ENCODE measurements around the gene VSIG8. TPM values are rescaled to one million over a fixed set of nuclear protein-coding genes. Genes with fewer than 3 reads are reported as not detected.

Gene VSIG8
- total RNA-seq, 1 experiment from 2014 or later: not detected

- Histone ChIP-seq H3K79me2 (ENCODE audit: low read length) (no peaks in the 10 kb centered on the region), H3K4me1 (ENCODE audit: low read length) (no peaks in the 10 kb centered on the region), H3K4me3 (ENCODE audit: low read length) (no peak overlapping the region), H3K4me2 (ENCODE audit: low read depth, low read length, poor library complexity, severe bottlenecking) (no peak overlapping the region), H3K36me3 (ENCODE audit: insufficient read depth, low read length) (no peaks in the 10 kb centered on the region), H3K9me2 (replicated peaks; ENCODE audit: insufficient read depth, low read length) (no peaks in the 10 kb centered on the region), H2AFZ (ENCODE audit: low read length) (no peak overlapping the region), H3K27ac (ENCODE audit: low read length) (no peak overlapping the region), H3K9me3 (ENCODE audit: low read length) (no peaks in the 10 kb centered on the region), H3K27me3 (ENCODE audit: low read length) (no peaks in the 10 kb centered on the region), H3K9ac (ENCODE audit: low read length) (no peak overlapping the region), H4K20me1 (ENCODE audit: insufficient read depth, low read depth, low read length) (no peaks in the 10 kb centered on the region)
- DNase-seq: no peak
These were observed 2.6 kb downstream of the VSIG8 start for GRCh38 chr1:159859767-159860322.

GRCh38 chr1:159857889-159858288 lies 4.6 kb downstream of the VSIG8 start:
- H3K27ac ChIP-seq (ENCODE audit: low read length): no peak overlapping the region
- no peak overlapping the region for H3K4me3 ChIP-seq (ENCODE audit: low read length)
- H3K79me2 ChIP-seq (ENCODE audit: low read length): no peaks in the 10 kb centered on the region
- H3K4me1 ChIP-seq (ENCODE audit: low read length): no peaks in the 10 kb centered on the region
- no peaks in the 10 kb centered on the region for H4K20me1 ChIP-seq (ENCODE audit: insufficient read depth, low read depth, low read length)
- no peak overlapping the region for H2AFZ ChIP-seq (ENCODE audit: low read length)
- no peaks in the 10 kb centered on the region for H3K27me3 ChIP-seq (ENCODE audit: low read length)
- H3K36me3 ChIP-seq (ENCODE audit: insufficient read depth, low read length): no peaks in the 10 kb centered on the region
- H3K9me2 ChIP-seq (replicated peaks; ENCODE audit: insufficient read depth, low read length): no peaks in the 10 kb centered on the region
- H3K9me3 ChIP-seq (ENCODE audit: low read length): no peaks in the 10 kb centered on the region
- H3K4me2 ChIP-seq (ENCODE audit: low read depth, low read length, poor library complexity, severe bottlenecking): no peak overlapping the region
- no peak for DNase-seq
- H3K9ac ChIP-seq (ENCODE audit: low read length): no peak overlapping the region

GRCh38 chr1:159856576-159856975 lies 5.9 kb downstream of the VSIG8 start:
- H3K9me3 ChIP-seq (ENCODE audit: low read length): no peaks in the 10 kb centered on the region
- no peak overlapping the region for H3K4me3 ChIP-seq (ENCODE audit: low read length)
- H3K4me2 ChIP-seq (ENCODE audit: low read depth, low read length, poor library complexity, severe bottlenecking): no peak overlapping the region
- H2AFZ ChIP-seq (ENCODE audit: low read length): no peak overlapping the region
- H3K79me2 ChIP-seq (ENCODE audit: low read length): no peaks in the 10 kb centered on the region
- H3K36me3 ChIP-seq (ENCODE audit: insufficient read depth, low read length): no peaks in the 10 kb centered on the region
- no peaks in the 10 kb centered on the region for H3K27me3 ChIP-seq (ENCODE audit: low read length)
- H4K20me1 ChIP-seq (ENCODE audit: insufficient read depth, low read depth, low read length): no peaks in the 10 kb centered on the region
- DNase-seq: no peak
- H3K27ac ChIP-seq (ENCODE audit: low read length): no peak overlapping the region
- no peaks in the 10 kb centered on the region for H3K4me1 ChIP-seq (ENCODE audit: low read length)
- no peak overlapping the region for H3K9ac ChIP-seq (ENCODE audit: low read length)
- H3K9me2 ChIP-seq (replicated peaks; ENCODE audit: insufficient read depth, low read length): no peaks in the 10 kb centered on the region

GRCh38 chr1:159855709-159856108 lies 6.7 kb downstream of the VSIG8 start:
- Histone ChIP-seq H3K4me2 (ENCODE audit: low read depth, low read length, poor library complexity, severe bottlenecking) (no peak overlapping the region), H3K27ac (ENCODE audit: low read length) (no peak overlapping the region), H3K9me2 (replicated peaks; ENCODE audit: insufficient read depth, low read length) (no peaks in the 10 kb centered on the region), H3K79me2 (ENCODE audit: low read length) (no peaks in the 10 kb centered on the region), H3K9ac (ENCODE audit: low read length) (no peak overlapping the region), H2AFZ (ENCODE audit: low read length) (no peak overlapping the region), H3K9me3 (ENCODE audit: low read length) (no peaks in the 10 kb centered on the region), H3K36me3 (ENCODE audit: insufficient read depth, low read length) (no peaks in the 10 kb centered on the region), H3K4me3 (ENCODE audit: low read length) (no peak overlapping the region), H3K4me1 (ENCODE audit: low read length) (no peaks in the 10 kb centered on the region), H3K27me3 (ENCODE audit: low read length) (no peaks in the 10 kb centered on the region), H4K20me1 (ENCODE audit: insufficient read depth, low read depth, low read length) (no peaks in the 10 kb centered on the region)
- no peak for DNase-seq

DNA sequence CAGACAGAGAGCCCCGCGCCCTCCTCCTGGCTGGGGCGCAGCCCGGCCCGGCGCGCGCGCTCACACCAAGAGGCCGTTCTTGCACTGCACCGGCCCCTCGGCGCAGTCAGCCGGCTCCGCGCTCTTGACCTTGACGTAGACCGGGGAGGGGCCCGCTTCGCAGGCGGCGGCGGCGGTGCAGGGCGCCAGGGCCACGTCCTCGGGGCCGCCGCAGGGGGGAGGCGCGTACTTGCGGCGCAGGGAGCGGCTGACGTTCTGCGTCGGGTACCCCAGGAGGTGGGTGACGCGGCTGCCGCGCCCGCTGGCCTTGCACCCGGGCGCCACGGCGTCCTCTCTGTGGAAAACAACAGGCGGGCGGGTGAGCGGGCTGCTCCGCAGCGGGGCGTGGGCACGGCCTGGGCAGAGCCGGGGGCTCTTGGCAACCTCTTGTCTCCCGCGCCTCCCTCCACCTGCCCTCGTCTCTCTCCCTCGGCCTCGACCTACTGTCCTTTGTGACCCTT lies 7.7 kb downstream of the VSIG8 start:
- Histone ChIP-seq H4K20me1 (ENCODE audit: insufficient read depth, low read depth, low read length) (no peaks in the 10 kb centered on the region), H3K27ac (ENCODE audit: low read length) (no peak overlapping the region), H3K27me3 (ENCODE audit: low read length) (no peaks in the 10 kb centered on the region), H3K9ac (ENCODE audit: low read length) (no peak overlapping the region), H2AFZ (ENCODE audit: low read length) (no peak overlapping the region), H3K79me2 (ENCODE audit: low read length) (no peaks in the 10 kb centered on the region), H3K36me3 (ENCODE audit: insufficient read depth, low read length) (no peaks in the 10 kb centered on the region), H3K9me2 (replicated peaks; ENCODE audit: insufficient read depth, low read length) (no peaks in the 10 kb centered on the region), H3K9me3 (ENCODE audit: low read length) (no peaks in the 10 kb centered on the region), H3K4me2 (ENCODE audit: low read depth, low read length, poor library complexity, severe bottlenecking) (no peak overlapping the region), H3K4me3 (ENCODE audit: low read length) (no peak overlapping the region), H3K4me1 (ENCODE audit: low read length) (no peaks in the 10 kb centered on the region)
- no peak for DNase-seq

- H3K4me2 ChIP-seq (ENCODE audit: low read depth, low read length, poor library complexity, severe bottlenecking): no peak overlapping the region
- H2AFZ ChIP-seq (ENCODE audit: low read length): no peak overlapping the region
- no peaks in the 10 kb centered on the region for H3K9me2 ChIP-seq (replicated peaks; ENCODE audit: insufficient read depth, low read length)
- H3K36me3 ChIP-seq (ENCODE audit: insufficient read depth, low read length): no peaks in the 10 kb centered on the region
- H3K79me2 ChIP-seq (ENCODE audit: low read length): no peaks in the 10 kb centered on the region
- H3K27me3 ChIP-seq (ENCODE audit: low read length): no peaks in the 10 kb centered on the region
- DNase-seq: no peak
- H3K9ac ChIP-seq (ENCODE audit: low read length): no peak overlapping the region
- H3K9me3 ChIP-seq (ENCODE audit: low read length): no peaks in the 10 kb centered on the region
- H3K27ac ChIP-seq (ENCODE audit: low read length): no peak overlapping the region
- no peak overlapping the region for H3K4me3 ChIP-seq (ENCODE audit: low read length)
- H3K4me1 ChIP-seq (ENCODE audit: low read length): no peaks in the 10 kb centered on the region
- no peaks in the 10 kb centered on the region for H4K20me1 ChIP-seq (ENCODE audit: insufficient read depth, low read depth, low read length)
These were observed 8.3 kb downstream of the VSIG8 start for GRCh38 chr1:159854116-159854692.

DNA sequence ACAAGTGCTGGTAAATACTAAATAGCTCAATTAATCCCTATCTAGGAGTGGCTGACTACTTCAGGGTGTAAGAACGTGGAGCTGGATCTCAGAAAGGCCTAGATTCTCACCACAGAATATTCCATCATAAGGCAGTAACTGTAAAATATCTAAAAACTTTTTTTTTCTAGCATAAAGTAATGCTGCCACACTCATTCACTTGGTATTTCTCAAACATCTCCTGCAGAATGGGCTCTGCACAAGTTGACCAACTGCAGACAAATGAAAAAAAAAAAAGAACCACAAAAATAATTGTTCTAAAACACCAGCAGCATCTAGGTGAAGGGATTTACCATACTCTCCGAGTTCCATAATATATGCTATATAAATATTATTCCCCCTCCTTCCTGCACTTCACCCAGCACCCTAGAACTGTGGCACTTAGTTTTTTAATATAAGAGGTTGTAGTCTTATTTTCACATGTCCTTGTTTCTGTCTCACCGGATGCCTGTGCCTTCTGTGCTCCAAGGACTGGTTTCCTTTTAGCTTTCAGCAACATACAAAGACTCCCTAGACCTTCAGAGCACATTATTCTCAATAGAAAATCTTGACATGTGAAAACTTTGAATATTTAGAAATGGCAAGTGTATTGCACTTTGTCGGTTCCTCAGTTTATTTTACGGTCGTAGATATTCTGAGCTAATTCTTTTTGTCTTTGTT lies 8.9 kb downstream of the VSIG8 start:
- H3K27ac ChIP-seq (ENCODE audit: low read length): no peak overlapping the region
- no peak overlapping the region for H3K9ac ChIP-seq (ENCODE audit: low read length)
- H3K9me3 ChIP-seq (ENCODE audit: low read length): no peaks in the 10 kb centered on the region
- H3K4me2 ChIP-seq (ENCODE audit: low read depth, low read length, poor library complexity, severe bottlenecking): no peak overlapping the region
- H3K27me3 ChIP-seq (ENCODE audit: low read length): no peaks in the 10 kb centered on the region
- H3K79me2 ChIP-seq (ENCODE audit: low read length): no peaks in the 10 kb centered on the region
- no peaks in the 10 kb centered on the region for H3K4me1 ChIP-seq (ENCODE audit: low read length)
- no peaks in the 10 kb centered on the region for H3K36me3 ChIP-seq (ENCODE audit: insufficient read depth, low read length)
- no peak overlapping the region for H3K4me3 ChIP-seq (ENCODE audit: low read length)
- no peak overlapping the region for H2AFZ ChIP-seq (ENCODE audit: low read length)
- no peaks in the 10 kb centered on the region for H3K9me2 ChIP-seq (replicated peaks; ENCODE audit: insufficient read depth, low read length)
- DNase-seq: no peak
- H4K20me1 ChIP-seq (ENCODE audit: insufficient read depth, low read depth, low read length): no peaks in the 10 kb centered on the region

DNA sequence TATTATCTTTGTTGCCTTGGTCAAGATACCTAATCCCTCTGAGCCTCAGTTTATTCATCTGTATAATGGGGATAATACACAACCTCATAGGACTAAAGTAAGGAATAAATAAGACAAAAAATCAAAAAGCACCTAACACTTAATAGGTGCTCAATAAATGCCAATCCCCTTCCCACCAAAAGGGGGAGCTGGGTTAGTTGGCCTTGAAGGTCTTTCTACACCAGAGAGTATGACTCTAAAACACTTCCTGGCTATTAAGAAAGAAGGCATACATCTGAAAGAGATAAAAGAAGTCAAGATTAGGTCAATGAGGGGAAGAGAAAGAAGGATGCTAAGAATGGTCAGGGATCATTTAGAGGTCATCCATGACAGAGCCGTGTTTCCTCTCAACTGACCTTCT lies 11.1 kb downstream of the VSIG8 start:
- Histone ChIP-seq H3K79me2 (ENCODE audit: low read length) (no peaks in the 10 kb centered on the region), H2AFZ (ENCODE audit: low read length) (no peak overlapping the region), H3K36me3 (ENCODE audit: insufficient read depth, low read length) (no peaks in the 10 kb centered on the region), H3K4me1 (ENCODE audit: low read length) (no peaks in the 10 kb centered on the region), H3K27me3 (ENCODE audit: low read length) (no peaks in the 10 kb centered on the region), H3K9me3 (ENCODE audit: low read length) (no peaks in the 10 kb centered on the region), H4K20me1 (ENCODE audit: insufficient read depth, low read depth, low read length) (no peaks in the 10 kb centered on the region), H3K27ac (ENCODE audit: low read length) (no peak overlapping the region), H3K9ac (ENCODE audit: low read length) (no peak overlapping the region), H3K4me3 (ENCODE audit: low read length) (no peak overlapping the region), H3K9me2 (replicated peaks; ENCODE audit: insufficient read depth, low read length) (no peaks in the 10 kb centered on the region), H3K4me2 (ENCODE audit: low read depth, low read length, poor library complexity, severe bottlenecking) (no peak overlapping the region)
- DNase-seq: peak; percentile 67
